ENCODE data around the gene CLEC16A.

CLEC16A gene

GRCh38 chr16:11039726-11040125 is 95.4 kb downstream of the CLEC16A start:
- Histone ChIP-seq H3K36me3 (peaks cover 98% of the 10 kb centered on the region), H3K4me1 (ENCODE audit: control insufficient read depth in 1 of 2, insufficient read depth in 1 of 2, low read depth in 1 of 2, low read length in 1 of 2) (no peaks in the 10 kb centered on the region), H3K9me3 (no peaks in the 10 kb centered on the region), H3K27ac (no peak overlapping the region), H3K4me3 (ENCODE audit: low read depth in 1 of 2, low read length in 1 of 2) (no peak overlapping the region), H3K27me3 (no peaks in the 10 kb centered on the region)
- TF ChIP-seq CTCF (IDR thresholded peaks at IDR 0.05), result no peak

- Histone ChIP-seq H3K4me1 (ENCODE audit: control insufficient read depth in 1 of 2, insufficient read depth in 1 of 2, low read depth in 1 of 2, low read length in 1 of 2) (no peaks in the 10 kb centered on the region), H3K27me3 (no peaks in the 10 kb centered on the region), H3K4me3 (ENCODE audit: low read depth in 1 of 2, low read length in 1 of 2) (no peak overlapping the region), H3K27ac (no peak overlapping the region), H3K36me3 (peaks cover 99% of the 10 kb centered on the region), H3K9me3 (no peaks in the 10 kb centered on the region)
- TF ChIP-seq CTCF (IDR thresholded peaks at IDR 0.05), result no peak
These were observed 97.8 kb downstream of the CLEC16A start for GRCh38 chr16:11042191-11042590.

DNA sequence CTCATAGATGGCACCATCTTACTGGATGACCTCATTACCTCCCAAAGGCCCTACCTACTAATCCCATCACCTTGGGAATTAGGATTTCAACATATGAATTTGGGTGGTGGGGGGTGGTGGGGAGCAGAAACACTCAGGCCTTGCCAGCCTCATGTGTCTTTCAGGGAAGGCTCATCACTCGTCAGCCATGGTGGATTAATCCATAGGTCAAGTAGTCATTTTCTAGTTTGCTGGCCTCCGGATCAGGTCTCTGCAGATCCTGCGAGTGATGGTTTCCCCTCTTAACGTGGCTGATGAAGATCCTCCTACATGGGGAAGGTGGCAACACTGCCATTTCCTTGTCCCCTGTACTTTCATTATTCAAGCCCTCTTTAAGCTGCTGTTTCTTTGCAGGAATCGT is 101.1 kb downstream of the CLEC16A start:
- Histone ChIP-seq H3K27ac (no peak overlapping the region), H3K4me3 (ENCODE audit: low read depth in 1 of 2, low read length in 1 of 2) (no peak overlapping the region), H3K27me3 (no peaks in the 10 kb centered on the region), H3K36me3 (peaks cover 95% of the 10 kb centered on the region), H3K4me1 (ENCODE audit: control insufficient read depth in 1 of 2, insufficient read depth in 1 of 2, low read depth in 1 of 2, low read length in 1 of 2) (peaks cover 8 to 10% of the 10 kb centered on the region in 2 experiments), H3K9me3 (no peaks in the 10 kb centered on the region)
- no peak for TF ChIP-seq CTCF (IDR thresholded peaks at IDR 0.05)

DNA sequence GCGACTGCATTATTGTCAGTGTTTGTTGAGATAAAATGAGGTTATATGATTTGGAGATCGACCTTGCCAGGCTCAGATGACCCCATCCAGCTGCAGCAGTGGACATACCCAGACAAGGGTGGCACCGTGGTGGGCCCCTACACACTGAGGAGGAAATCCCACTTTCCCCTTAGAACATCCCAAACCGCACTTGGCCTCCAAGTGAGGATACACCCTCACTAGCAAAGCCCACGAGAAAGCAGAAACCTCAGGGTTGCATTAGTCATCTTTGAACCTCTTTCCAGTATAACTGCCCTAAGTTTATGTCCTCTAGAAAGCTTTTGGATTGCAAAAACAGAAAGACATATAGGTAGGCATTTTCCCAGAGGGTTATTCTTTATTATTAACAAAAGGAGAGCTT is 101.5 kb downstream of the CLEC16A start:
- H3K27ac ChIP-seq, result no peak overlapping the region
- no peak overlapping the region for H3K4me3 ChIP-seq (ENCODE audit: low read depth in 1 of 2, low read length in 1 of 2)
- no peaks in the 10 kb centered on the region for H3K27me3 ChIP-seq
- TF ChIP-seq CTCF (IDR thresholded peaks at IDR 0.05), result no peak
- H3K9me3 ChIP-seq, result no peaks in the 10 kb centered on the region
- H3K36me3 ChIP-seq, result peaks cover 95% of the 10 kb centered on the region
- peaks cover 12 to 13% of the 10 kb centered on the region in 2 experiments for H3K4me1 ChIP-seq (ENCODE audit: control insufficient read depth in 1 of 2, insufficient read depth in 1 of 2, low read depth in 1 of 2, low read length in 1 of 2)

DNA sequence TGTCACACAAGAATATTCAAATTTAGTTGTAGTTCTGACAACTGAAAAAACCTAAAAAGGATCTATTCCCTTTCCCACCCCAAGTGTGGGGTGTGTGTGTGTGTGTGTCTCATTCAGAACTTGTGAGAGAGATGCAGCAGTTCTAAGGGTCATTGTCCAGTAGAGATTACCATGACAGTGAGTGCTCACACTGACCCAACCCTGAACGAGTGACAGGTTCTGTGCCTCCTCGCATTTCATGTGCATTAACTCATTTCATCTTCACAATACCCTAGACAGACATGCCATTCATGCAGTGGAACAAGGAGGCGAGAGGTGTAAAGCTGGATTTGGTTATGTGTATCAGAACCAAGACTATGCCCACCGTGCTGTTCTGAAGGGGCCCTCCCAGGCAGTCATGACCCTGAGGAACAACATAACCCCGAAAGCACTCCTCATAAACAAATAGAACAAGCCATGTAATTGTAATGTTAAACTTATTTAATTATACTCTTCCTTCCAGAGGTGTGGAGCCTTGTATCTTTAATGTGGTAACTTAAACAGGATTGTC is 102.1 kb downstream of the CLEC16A start:
- Histone ChIP-seq H3K27ac (no peak overlapping the region), H3K4me1 (ENCODE audit: control insufficient read depth in 1 of 2, insufficient read depth in 1 of 2, low read depth in 1 of 2, low read length in 1 of 2) (peaks cover 18% of the 10 kb centered on the region in 2 experiments), H3K4me3 (ENCODE audit: low read depth in 1 of 2, low read length in 1 of 2) (no peak overlapping the region), H3K9me3 (no peaks in the 10 kb centered on the region), H3K36me3 (peaks cover 95% of the 10 kb centered on the region), H3K27me3 (no peaks in the 10 kb centered on the region)
- TF ChIP-seq CTCF (IDR thresholded peaks at IDR 0.05), result no peak

GRCh38 chr16:11047057-11047456 is 102.7 kb downstream of the CLEC16A start:
- Histone ChIP-seq H3K4me3 (ENCODE audit: low read depth in 1 of 2, low read length in 1 of 2) (no peak overlapping the region), H3K36me3 (peaks cover 92% of the 10 kb centered on the region), H3K4me1 (ENCODE audit: control insufficient read depth in 1 of 2, insufficient read depth in 1 of 2, low read depth in 1 of 2, low read length in 1 of 2) (peaks cover 22 to 24% of the 10 kb centered on the region in 2 experiments), H3K9me3 (no peaks in the 10 kb centered on the region), H3K27ac (no peak overlapping the region), H3K27me3 (no peaks in the 10 kb centered on the region)
- no peak for TF ChIP-seq CTCF (IDR thresholded peaks at IDR 0.05)

Measured in neutrophil (primary cell).